LNCAP (cell line): ENCODE measurements around the gene PDZD2.

Experiments
- TF ChIP-seq, protein P1 (sequence below): fragments of 450-650 bp; IDR thresholded peaks from 2 replicates; pipeline ENCODE4 v1.5.1; 2017; ENCODE audit warnings: mild to moderate bottlenecking

The PDZD2 gene

GRCh38 chr5:31783086-31783645 is 144.2 kb downstream of the PDZD2 start:
- TF ChIP-seq, protein P1, sequence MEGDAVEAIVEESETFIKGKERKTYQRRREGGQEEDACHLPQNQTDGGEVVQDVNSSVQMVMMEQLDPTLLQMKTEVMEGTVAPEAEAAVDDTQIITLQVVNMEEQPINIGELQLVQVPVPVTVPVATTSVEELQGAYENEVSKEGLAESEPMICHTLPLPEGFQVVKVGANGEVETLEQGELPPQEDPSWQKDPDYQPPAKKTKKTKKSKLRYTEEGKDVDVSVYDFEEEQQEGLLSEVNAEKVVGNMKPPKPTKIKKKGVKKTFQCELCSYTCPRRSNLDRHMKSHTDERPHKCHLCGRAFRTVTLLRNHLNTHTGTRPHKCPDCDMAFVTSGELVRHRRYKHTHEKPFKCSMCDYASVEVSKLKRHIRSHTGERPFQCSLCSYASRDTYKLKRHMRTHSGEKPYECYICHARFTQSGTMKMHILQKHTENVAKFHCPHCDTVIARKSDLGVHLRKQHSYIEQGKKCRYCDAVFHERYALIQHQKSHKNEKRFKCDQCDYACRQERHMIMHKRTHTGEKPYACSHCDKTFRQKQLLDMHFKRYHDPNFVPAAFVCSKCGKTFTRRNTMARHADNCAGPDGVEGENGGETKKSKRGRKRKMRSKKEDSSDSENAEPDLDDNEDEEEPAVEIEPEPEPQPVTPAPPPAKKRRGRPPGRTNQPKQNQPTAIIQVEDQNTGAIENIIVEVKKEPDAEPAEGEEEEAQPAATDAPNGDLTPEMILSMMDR, result no peak

DNA sequence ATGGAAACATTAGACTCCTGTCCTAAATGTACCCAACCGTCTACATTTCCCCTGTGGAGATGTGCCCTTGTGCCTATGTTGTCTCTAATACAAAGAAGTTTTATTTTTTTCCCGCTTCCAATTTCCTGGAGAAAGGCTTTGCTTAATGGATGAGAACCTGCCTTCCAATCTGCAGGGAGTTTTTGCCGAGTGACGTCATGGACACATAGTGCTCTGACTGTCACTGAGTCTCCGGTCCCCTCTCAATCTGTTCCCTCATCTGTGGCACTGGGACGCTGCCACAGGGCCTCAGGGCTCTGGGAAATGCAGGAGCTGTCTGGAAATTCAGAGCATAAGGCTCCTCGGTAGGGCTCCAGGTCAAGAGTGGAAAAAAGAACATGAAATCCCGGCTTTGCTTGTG is 144.8 kb downstream of the PDZD2 start:
- TF ChIP-seq, protein P1, result no peak

DNA sequence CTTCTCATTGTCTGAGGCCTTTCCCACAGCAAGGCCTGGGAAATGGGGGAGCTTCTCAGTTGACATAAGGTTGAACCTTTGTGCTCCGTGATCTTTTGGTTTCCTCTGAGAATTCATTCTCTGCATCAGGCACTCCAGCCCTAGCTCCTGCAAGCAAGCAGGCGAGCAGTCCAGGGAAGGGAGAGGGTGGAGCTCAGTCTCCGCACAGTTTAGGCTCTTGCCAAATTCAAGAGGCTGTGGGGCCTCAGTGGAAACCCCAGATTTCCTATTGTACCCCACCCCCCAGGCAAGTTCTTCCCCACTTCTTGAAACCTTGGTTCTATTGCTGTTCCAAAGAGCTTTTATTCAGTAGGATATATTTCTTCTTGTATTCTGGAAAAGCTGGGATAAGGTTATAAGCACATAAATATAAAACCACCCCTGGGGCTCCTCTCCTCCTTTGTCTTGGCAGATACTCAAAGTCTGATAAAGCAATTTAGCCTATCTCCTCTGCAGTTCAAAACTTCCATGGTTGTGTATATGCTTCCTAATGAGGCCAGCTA is 147.2 kb downstream of the PDZD2 start:
- TF ChIP-seq, protein P1, result no peak

DNA sequence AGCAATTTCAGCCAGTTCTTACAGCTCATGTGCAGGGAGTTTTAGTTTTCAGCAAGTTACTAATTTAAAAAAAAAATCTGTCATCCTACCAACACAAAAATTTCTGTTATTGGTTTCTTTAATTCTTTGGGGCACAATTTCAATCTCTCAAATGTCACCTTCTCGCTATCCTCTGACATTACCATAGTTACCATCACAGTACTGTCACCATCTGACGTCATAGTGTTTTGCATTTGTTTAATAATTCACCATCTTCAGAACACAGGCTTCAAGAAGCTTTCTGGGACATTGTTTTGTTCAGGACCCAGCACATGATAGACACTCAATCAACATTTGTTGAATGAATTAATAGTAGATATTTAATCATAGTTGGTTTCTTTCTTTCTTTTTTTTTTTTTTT is 155.1 kb downstream of the PDZD2 start:
- TF ChIP-seq, protein P1, result no peak

GRCh38 chr5:31798168-31798567 is 159.2 kb downstream of the PDZD2 start:
- TF ChIP-seq, protein P1, result no peak

DNA sequence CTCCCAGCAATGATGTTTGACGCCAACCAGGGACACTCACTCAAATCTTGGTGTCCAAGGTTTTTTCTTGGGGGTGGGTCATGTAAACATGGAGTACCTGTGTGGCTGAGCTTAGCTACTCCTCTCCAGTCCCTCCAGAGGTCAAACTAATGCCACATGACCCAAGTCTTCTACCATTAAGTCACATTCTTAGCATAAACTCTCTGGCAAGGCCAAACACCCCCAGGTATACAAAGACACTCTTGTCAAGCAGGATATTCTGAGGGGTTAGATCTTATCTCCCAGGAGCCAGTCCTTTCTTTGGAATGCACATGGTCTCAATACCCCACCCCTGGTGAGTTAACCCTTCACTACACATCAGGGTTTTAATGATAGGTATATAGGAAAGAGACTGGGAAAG is 161.4 kb downstream of the PDZD2 start:
- TF ChIP-seq, protein P1, result no peak

DNA sequence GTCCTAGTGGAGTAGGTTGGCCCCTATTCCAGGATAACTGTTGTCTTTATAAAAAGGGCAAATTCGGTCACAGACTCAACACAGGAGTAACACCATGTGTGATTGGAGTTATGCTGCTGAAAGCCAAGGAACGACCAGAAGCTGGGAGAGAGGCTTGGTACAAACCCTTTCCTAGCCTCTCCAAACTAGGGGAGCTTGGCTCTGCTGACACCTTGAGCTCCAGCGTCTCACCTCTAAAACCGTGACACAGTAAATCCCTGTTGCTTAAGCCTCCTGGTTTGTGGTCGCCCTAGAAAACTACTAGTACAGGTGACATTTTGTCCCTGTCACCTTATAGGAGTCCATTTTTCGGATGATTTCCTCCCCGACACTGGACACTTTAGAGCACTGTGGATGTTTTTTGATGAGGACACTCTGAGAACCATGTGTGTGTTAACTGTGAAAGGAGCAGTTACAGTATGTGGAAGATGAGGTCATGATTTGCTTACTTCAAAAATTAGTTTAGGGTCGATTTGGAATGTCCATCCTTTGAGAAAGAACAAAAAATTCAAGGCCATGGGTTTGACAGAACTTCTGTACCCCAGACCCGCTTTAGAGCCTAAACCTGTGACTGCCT is 167.0 kb downstream of the PDZD2 start:
- TF ChIP-seq, protein P1, result no peak
